Stimulated activated naive B cell treated with anti-CD40 and anti-IgM and Interleukin-4, amounts not matched to agents 10 μg/mL and 1 μg/mL and 100 μg/mL, for 72 hours (primary cell): ENCODE results near the gene NCK2.
A peak's percentile ranks its signal among the peaks of the same experiment; 100 is the strongest.

Experiments used
- ATAC-seq, 2 donors: fragments of 150-1000 bp; cut with Tn5 transposase; replicated peaks; 2 replicates each; pipeline ENCODE4 v1.10.0; 2021; ENCODE audit warnings: moderate library complexity in 1 of 2
- DNase-seq: peaks from one replicate; pipeline ENCODE4 v3.0.0; 2021
- H3K27ac Mint-ChIP-seq: one replicate; pipeline ENCODE4 v1.8.0; 2022; ENCODE audit warnings: mild to moderate bottlenecking, mixed read lengths
- H3K27me3 Mint-ChIP-seq, 2 donors: one replicate each; pipeline ENCODE4 v1.8.0; 2022; ENCODE audit warnings: mixed read lengths in 2 of 2
- H3K36me3 Mint-ChIP-seq, 2 donors: one replicate each; pipeline ENCODE4 v1.8.0; 2022; ENCODE audit warnings: mixed read lengths in 2 of 2, mild to moderate bottlenecking in 1 of 2
- H3K4me1 Mint-ChIP-seq, 2 donors: one replicate each; pipeline ENCODE4 v1.8.0; 2022; ENCODE audit warnings: mixed read lengths in 2 of 2, mild to moderate bottlenecking in 1 of 2
- H3K4me3 Mint-ChIP-seq, 2 donors: one replicate each; pipeline ENCODE4 v1.8.0; 2022; ENCODE audit warnings: mild to moderate bottlenecking in 2 of 2, mixed read lengths in 2 of 2, moderate library complexity in 1 of 2
- H3K9me3 Mint-ChIP-seq, 2 donors: one replicate each; pipeline ENCODE4 v1.8.0; 2022; ENCODE audit warnings: mixed read lengths in 2 of 2, mild to moderate bottlenecking in 1 of 2

The NCK2 gene

GRCh38 chr2:105725388-105725787, 19.3 kb upstream of the NCK2 start:
- Mint-ChIP-seq H3K9me3 (peaks cover 8 to 9% of the 10 kb centered on the region in 2 donors), H3K4me3 (no peak overlapping the region), H3K36me3 (peaks cover 8 to 10% of the 10 kb centered on the region in 2 donors), H3K4me1 (peaks cover 6 to 10% of the 10 kb centered on the region in 2 donors), H3K27me3 (no peaks in the 10 kb centered on the region), H3K27ac (no peak overlapping the region)
- DNase-seq (no peak), ATAC-seq (no peak)

- DNase-seq = no peak
- H3K27me3 Mint-ChIP-seq = no peaks in the 10 kb centered on the region
- peaks cover 8 to 12% of the 10 kb centered on the region in 2 donors for H3K36me3 Mint-ChIP-seq
- H3K4me1 Mint-ChIP-seq = peaks cover 36 to 51% of the 10 kb centered on the region in 2 donors
- no peak overlapping the region for H3K27ac Mint-ChIP-seq
- ATAC-seq = no peak
- H3K4me3 Mint-ChIP-seq = no peak overlapping the region
- H3K9me3 Mint-ChIP-seq = peaks cover 9 to 10% of the 10 kb centered on the region in 2 donors
These were observed 14.5 kb upstream of the NCK2 start for GRCh38 chr2:105730170-105730569.

GRCh38 chr2:105731511-105731910, 13.2 kb upstream of the NCK2 start:
- Mint-ChIP-seq H3K36me3 (peaks cover 16 to 17% of the 10 kb centered on the region in 2 donors), H3K4me3 (no peak overlapping the region), H3K27ac (no peak overlapping the region), H3K4me1 (peaks cover 39 to 54% of the 10 kb centered on the region in 2 donors), H3K9me3 (peaks cover 16% of the 10 kb centered on the region in 2 donors), H3K27me3 (no peaks in the 10 kb centered on the region)
- peak; percentile 41 to 60 for ATAC-seq
- DNase-seq = no peak

DNA sequence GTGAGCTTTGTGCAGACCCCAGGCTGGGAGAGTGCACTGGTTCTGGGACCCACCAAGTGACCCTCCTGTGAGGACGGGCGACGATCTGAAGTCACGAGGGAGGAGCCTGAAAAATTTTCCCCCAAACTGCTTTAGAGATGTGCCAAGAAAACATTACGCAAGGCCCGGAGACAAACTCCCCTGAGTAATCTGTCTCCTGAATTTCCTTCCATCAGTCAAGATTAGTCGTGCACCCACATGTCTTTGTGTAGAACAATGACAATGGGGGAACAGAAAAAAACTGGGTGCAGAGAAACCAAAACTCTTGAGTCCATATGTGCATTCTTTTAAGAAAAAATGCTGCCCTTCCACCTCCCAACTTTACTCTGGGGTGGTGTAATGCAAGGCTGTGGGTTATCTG, 12.6 kb upstream of the NCK2 start:
- no peak for DNase-seq
- no peak for ATAC-seq
- no peak overlapping the region for H3K4me3 Mint-ChIP-seq
- no peaks in the 10 kb centered on the region for H3K27me3 Mint-ChIP-seq
- peaks cover 37 to 50% of the 10 kb centered on the region in 2 donors for H3K4me1 Mint-ChIP-seq
- peaks cover 11% of the 10 kb centered on the region in 2 donors for H3K9me3 Mint-ChIP-seq
- peaks cover 10 to 11% of the 10 kb centered on the region in 2 donors for H3K36me3 Mint-ChIP-seq
- no peak overlapping the region for H3K27ac Mint-ChIP-seq

DNA sequence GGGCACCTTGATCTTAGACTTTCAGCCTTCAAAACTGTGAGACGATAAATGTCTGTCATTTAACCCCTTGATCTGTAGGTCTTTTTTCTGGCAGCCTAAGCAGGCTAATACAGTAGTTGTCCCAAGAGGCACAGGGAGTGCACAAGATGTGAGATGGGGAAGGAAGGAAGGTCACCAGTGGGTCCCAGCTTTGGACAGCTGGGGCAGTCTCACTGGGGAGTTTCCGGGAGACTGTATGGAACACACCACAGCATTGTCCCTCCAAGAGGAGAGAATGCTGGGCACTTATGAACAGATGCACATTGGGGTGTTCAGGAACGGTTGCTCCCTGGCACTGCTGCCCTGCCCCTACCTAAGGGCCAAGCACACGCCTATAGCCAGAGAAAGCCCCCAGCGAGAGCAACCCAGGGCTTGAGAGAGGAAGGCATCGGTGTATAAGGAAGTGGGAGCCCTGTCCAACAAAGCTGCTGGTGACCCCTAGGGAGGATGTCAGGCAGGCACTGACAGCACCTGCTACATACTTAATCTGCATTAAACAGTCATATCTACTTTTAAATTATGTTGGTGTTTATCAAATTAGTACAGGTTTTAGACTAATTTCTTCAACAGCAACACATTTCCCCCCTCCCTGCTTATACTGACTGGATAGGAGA, 11.6 kb upstream of the NCK2 start:
- peak overlapping the region; percentile 3 for H3K27ac Mint-ChIP-seq

DNA sequence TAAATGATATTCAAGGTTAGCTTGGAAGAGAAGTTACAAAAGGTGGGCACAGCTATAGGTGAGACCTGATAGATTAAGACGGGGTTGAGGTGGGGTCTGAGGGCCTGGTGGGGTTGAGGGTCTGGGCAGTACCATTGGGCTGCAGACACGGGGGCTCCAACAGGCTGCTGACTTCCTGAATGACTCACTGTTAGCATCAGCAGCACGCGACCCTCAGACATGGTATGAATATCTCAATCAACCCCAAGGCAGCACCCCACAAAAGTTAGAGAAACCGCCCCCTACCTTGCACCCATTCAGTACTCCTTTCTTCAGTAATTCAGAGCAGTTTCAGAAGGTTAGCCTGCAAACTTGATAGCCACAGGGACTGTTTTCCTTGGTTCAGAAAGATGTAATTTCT, 10.8 kb upstream of the NCK2 start:
- Mint-ChIP-seq H3K36me3 (peaks cover 7 to 9% of the 10 kb centered on the region in 2 donors), H3K27ac (no peak overlapping the region), H3K27me3 (no peaks in the 10 kb centered on the region), H3K4me3 (no peak overlapping the region), H3K9me3 (peaks cover 8 to 9% of the 10 kb centered on the region in 2 donors), H3K4me1 (peaks cover 38 to 53% of the 10 kb centered on the region in 2 donors)
- ATAC-seq = no peak
- no peak for DNase-seq

More for the DNA sequence above, 11.6 kb upstream of the NCK2 start:
- Mint-ChIP-seq H3K27me3 (no peaks in the 10 kb centered on the region), H3K4me3 (peak overlapping the region in 1 of 2 donors; percentile 5), H3K36me3 (peaks cover 7 to 9% of the 10 kb centered on the region in 2 donors), H3K9me3 (peaks cover 8 to 9% of the 10 kb centered on the region in 2 donors), H3K4me1 (peaks cover 37 to 50% of the 10 kb centered on the region in 2 donors)
- peak; percentile 89 to 91 for ATAC-seq
- DNase-seq = no peak

GRCh38 chr2:105734762-105735538, 9.8 kb upstream of the NCK2 start:
- DNase-seq (no peak), ATAC-seq (no peak)
- Mint-ChIP-seq H3K36me3 (peaks cover 9 to 10% of the 10 kb centered on the region in 2 donors), H3K4me3 (no peak overlapping the region), H3K27ac (no peak overlapping the region), H3K9me3 (peaks cover 10% of the 10 kb centered on the region in 2 donors), H3K27me3 (no peaks in the 10 kb centered on the region), H3K4me1 (peaks cover 48 to 64% of the 10 kb centered on the region in 2 donors)

GRCh38 chr2:105736145-105736544, 8.6 kb upstream of the NCK2 start:
- Mint-ChIP-seq H3K4me3 (no peak overlapping the region), H3K9me3 (peaks cover 12% of the 10 kb centered on the region in 2 donors), H3K36me3 (peaks cover 9 to 12% of the 10 kb centered on the region in 2 donors), H3K27me3 (no peaks in the 10 kb centered on the region), H3K4me1 (peaks cover 54 to 75% of the 10 kb centered on the region in 2 donors), H3K27ac (peak overlapping the region; percentile 54)
- DNase-seq = no peak
- ATAC-seq = no peak

DNA sequence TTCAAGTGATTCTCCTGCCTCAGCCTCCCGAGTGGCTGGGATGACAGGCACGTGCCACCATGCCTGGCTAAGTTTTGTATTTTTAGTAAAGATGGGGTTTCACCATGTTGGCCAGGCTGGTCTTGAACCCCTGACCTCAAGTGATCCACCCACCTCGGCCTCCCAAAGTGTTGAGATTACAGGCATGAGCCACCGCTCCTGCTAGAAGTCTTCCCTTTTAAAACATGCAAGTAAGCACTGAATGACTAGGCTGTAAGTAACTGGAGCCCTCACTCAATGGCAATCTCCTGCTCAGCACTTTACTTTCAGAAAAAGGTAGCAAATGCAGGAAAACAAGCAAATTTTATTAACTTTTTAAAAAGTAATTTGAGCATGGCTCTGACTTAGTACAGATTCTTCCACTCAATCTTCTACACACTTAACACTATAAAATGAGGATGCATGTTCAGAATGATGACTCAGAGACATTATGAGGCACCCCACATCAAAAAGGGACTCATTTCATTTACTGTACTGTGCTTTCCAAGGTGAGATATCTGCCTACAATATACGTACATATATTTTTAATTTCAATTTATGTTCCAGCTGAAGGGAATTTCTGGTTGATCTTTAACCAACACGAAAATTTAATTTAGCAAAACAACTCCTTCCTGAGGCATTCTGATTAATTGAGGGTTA, 6.6 kb upstream of the NCK2 start:
- Mint-ChIP-seq H3K4me1 (peaks cover 50 to 73% of the 10 kb centered on the region in 2 donors), H3K9me3 (peaks cover 12% of the 10 kb centered on the region in 2 donors), H3K4me3 (no peak overlapping the region), H3K36me3 (peaks cover 9 to 15% of the 10 kb centered on the region in 2 donors), H3K27me3 (no peaks in the 10 kb centered on the region), H3K27ac (peak overlapping the region; percentile 93)
- ATAC-seq = peak in 1 of 2 donors; percentile 33
- no peak for DNase-seq

DNA sequence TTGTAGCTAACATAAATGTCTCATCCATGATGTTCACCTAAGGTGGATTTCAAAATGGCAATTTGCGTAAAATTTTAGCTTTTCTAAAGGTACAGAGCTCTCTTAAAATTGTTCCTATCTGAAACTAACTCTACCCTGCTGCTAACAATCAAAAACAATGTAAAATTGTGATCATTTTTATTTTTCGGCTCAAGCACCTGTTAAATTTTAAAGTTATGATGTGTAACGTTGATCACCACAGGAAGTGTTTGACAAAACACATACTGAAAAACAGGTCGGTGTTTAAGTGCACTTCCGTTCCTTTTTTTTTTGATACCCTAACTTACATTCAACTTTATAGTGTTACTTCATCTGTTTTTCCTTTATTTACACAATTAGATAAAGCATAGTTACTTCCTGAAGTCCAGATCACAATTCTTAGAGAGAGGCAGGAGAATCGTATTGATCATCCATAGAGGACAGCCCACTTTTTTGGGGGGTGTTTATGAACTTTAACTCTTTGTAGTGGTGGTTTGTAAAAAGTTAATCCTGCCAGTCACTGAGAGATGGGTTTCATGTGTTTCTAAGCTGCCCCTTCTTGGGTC, 6.0 kb upstream of the NCK2 start:
- Mint-ChIP-seq H3K4me1 (peaks cover 47 to 73% of the 10 kb centered on the region in 2 donors), H3K36me3 (peaks cover 9 to 15% of the 10 kb centered on the region in 2 donors), H3K27me3 (no peaks in the 10 kb centered on the region), H3K27ac (peak overlapping the region; percentile 93), H3K9me3 (peaks cover 12% of the 10 kb centered on the region in 2 donors), H3K4me3 (peak overlapping the region; percentile 13 to 29)
- DNase-seq (no peak), ATAC-seq (no peak)

DNA sequence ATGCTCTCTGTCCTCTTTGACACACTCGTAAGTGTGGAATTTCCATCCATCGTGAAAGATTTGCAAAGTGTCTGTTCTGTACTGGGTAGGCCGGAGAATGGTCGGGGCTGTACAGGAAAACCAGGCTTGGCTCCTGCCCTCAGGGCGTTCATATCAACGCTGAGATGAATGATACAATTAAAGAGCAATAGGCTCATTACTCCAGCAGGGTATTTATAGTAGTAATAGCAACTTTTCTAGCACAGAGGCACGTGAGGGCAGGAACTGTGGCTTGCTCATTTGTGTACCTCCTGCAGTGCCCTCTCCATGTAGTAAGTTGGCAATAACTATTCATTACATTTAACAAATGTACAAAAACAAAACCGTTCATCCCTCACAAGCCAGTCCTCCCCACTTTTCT, 5.3 kb upstream of the NCK2 start:
- Mint-ChIP-seq H3K36me3 (peaks cover 9 to 15% of the 10 kb centered on the region in 2 donors), H3K4me1 (peaks cover 44 to 72% of the 10 kb centered on the region in 2 donors), H3K27me3 (no peaks in the 10 kb centered on the region), H3K9me3 (peaks cover 12% of the 10 kb centered on the region in 2 donors), H3K27ac (peak overlapping the region; percentile 93), H3K4me3 (peak overlapping the region; percentile 31 to 37)
- DNase-seq = no peak
- peak in 1 of 2 donors; percentile 48 for ATAC-seq

GRCh38 chr2:105739944-105740530, 4.7 kb upstream of the NCK2 start:
- Mint-ChIP-seq H3K36me3 (peaks cover 9 to 13% of the 10 kb centered on the region in 2 donors), H3K4me1 (peaks cover 38 to 65% of the 10 kb centered on the region in 2 donors), H3K4me3 (peak overlapping the region; percentile 10 to 22), H3K27ac (no peak overlapping the region), H3K9me3 (peaks cover 10 to 12% of the 10 kb centered on the region in 2 donors), H3K27me3 (no peaks in the 10 kb centered on the region)
- no peak for ATAC-seq
- DNase-seq = no peak

DNA sequence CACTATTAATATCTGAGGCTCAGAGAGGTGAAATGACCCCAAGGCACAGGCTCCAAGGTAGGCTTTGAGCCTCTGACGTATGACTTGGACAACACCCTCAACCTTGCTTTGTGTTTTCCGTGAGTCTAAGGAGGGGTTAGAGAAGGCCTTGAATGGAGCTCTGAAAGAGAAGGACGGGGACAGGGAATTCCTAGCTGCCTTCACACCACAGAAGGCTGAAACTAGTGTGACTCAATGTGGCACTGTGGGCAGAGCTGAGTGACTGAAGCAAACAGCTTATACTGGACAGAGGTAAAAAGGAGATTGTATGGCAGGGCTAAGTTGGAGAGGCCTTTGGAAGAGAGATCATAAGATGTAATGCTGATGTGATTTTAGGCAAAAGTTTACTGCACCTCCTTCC, 3.5 kb upstream of the NCK2 start:
- peaks cover 3 to 4% of the 10 kb centered on the region in 2 donors for H3K9me3 Mint-ChIP-seq
- peaks cover 35 to 60% of the 10 kb centered on the region in 2 donors for H3K4me1 Mint-ChIP-seq
- H3K27ac Mint-ChIP-seq = no peak overlapping the region
- no peak overlapping the region for H3K4me3 Mint-ChIP-seq
- no peak for DNase-seq
- ATAC-seq = no peak
- no peaks in the 10 kb centered on the region for H3K27me3 Mint-ChIP-seq
- H3K36me3 Mint-ChIP-seq = peaks cover 5 to 15% of the 10 kb centered on the region in 2 donors
